IMR-90 (cell line): ENCODE results near the gene PRAC2. TPM values are rescaled to one million over a fixed set of nuclear protein-coding genes. Genes with fewer than 3 reads are reported as not detected.

Source experiments
- ATAC-seq: fragments of 200-7000 bp; cut with Tn5 transposase; 2 replicates; pipeline ENCODE4 v1.9.1; 2020; ENCODE audit warnings: low read depth, mild to moderate bottlenecking, moderate library complexity
- BruUV-seq: library from RNA; stranded (reverse); fragments of 400-500 nt; replicated peaks from 2 replicates; lab custom pipeline; 2021; lab: Mats Ljungman, UMichigan
- CTCF ChIA-PET: fragments of 300-600 bp; formaldehyde crosslinking; extraction: SDS; loops from one replicate; lab custom pipeline; 2021; ENCODE audit warnings: antibody characterized with exemption; lab: Yijun Ruan, JAX
- POLR2A ChIA-PET: fragments of 300-600 bp; sonication (Branson Sonifier 250); formaldehyde crosslinking; loops from one replicate; lab custom pipeline; 2022; ENCODE audit warnings: antibody characterized with exemption; ENCODE audit not compliant: unreplicated experiment; lab: Charles Lee
- DNase-seq: peaks from one replicate; pipeline ENCODE4 v3.0.0; 2013
- H2AFZ ChIP-seq: replicated peaks from 2 replicates; pipeline ENCODE3; 2013; ENCODE audit warnings: low read length, mild to moderate bottlenecking; ENCODE audit not compliant: poor library complexity
- H2AK5ac ChIP-seq: 2 replicates; pipeline ENCODE4 v1.6.1; 2013; ENCODE audit warnings: low read depth, low read length, inconsistent platforms
- H2AK9ac ChIP-seq: replicated peaks from 2 replicates; pipeline ENCODE3; 2013; ENCODE audit warnings: mild to moderate bottlenecking, low read depth, low read length, moderate library complexity; ENCODE audit not compliant: poor library complexity
- H2BK120ac ChIP-seq: 2 replicates; pipeline ENCODE4 v1.6.1; 2013; ENCODE audit warnings: low read depth, low read length, inconsistent platforms
- H2BK15ac ChIP-seq: 3 replicates; pipeline ENCODE4 v1.6.1; 2013; ENCODE audit warnings: low read depth, low read length, inconsistent platforms
- H2BK20ac ChIP-seq: 2 replicates; pipeline ENCODE4 v1.6.1; 2013; ENCODE audit warnings: low read depth, mild to moderate bottlenecking, inconsistent platforms, low read length, moderate library complexity
- H2BK5ac ChIP-seq: 2 replicates; pipeline ENCODE4 v1.6.1; 2013; ENCODE audit warnings: mild to moderate bottlenecking, low read depth, low read length, inconsistent platforms; ENCODE audit not compliant: poor library complexity, severe bottlenecking
- H3K14ac ChIP-seq: replicated peaks from 2 replicates; pipeline ENCODE4 v1.6.1; 2013; ENCODE audit warnings: low read depth, low read length, inconsistent platforms
- H3K18ac ChIP-seq: 2 replicates; pipeline ENCODE4 v1.6.1; 2013; ENCODE audit warnings: low read depth, low read length, control low read depth
- H3K23ac ChIP-seq: 2 replicates; pipeline ENCODE4 v1.6.1; 2013; ENCODE audit warnings: low read depth, low read length, inconsistent platforms
- H3K27ac ChIP-seq: 2 replicates; pipeline ENCODE4 v1.5.1; 2013; ENCODE audit warnings: mild to moderate bottlenecking, control low read depth, low read length; ENCODE audit not compliant: insufficient read depth
- H3K27me3 ChIP-seq: 2 replicates; pipeline ENCODE4 v1.6.1; 2013; ENCODE audit warnings: low read length; ENCODE audit not compliant: control insufficient read depth, insufficient read depth
- H3K36me3 ChIP-seq: 2 replicates; pipeline ENCODE4 v1.6.1; 2013; ENCODE audit warnings: low read length, mixed read lengths; ENCODE audit not compliant: control insufficient read depth, insufficient read depth
- H3K4ac ChIP-seq: 2 replicates; pipeline ENCODE4 v1.6.1; 2013; ENCODE audit warnings: low read depth, low read length, inconsistent platforms
- H3K4me1 ChIP-seq: 2 replicates; pipeline ENCODE4 v1.6.1; 2013; ENCODE audit warnings: low read length, mixed read lengths; ENCODE audit not compliant: control insufficient read depth, insufficient read depth
- H3K4me2 ChIP-seq: 2 replicates; pipeline ENCODE4 v1.6.1; 2013; ENCODE audit warnings: low read depth, mild to moderate bottlenecking, control low read depth, low read length, moderate library complexity
- H3K4me3 ChIP-seq: 2 replicates; pipeline ENCODE4 v1.5.1; 2013; ENCODE audit warnings: low read depth, mild to moderate bottlenecking, control low read depth, low read length, moderate library complexity; ENCODE audit not compliant: insufficient read depth
- H3K56ac ChIP-seq: 2 replicates; pipeline ENCODE4 v1.6.1; 2013; ENCODE audit warnings: low read length, inconsistent platforms; ENCODE audit not compliant: insufficient read depth; ENCODE audit errors: extremely low read depth
- H3K79me1 ChIP-seq, 2 experiments: 2 replicates each; pipeline ENCODE4 v1.6.1; 2013; ENCODE audit warnings: low read length in 2 of 2, inconsistent platforms in 1 of 2, low read depth in 1 of 2
- H3K9ac ChIP-seq: 2 replicates; pipeline ENCODE4 v1.6.1; 2013; ENCODE audit warnings: low read depth, low read length, control low read depth
- H3K9me1 ChIP-seq: 2 replicates; pipeline ENCODE4 v1.6.1; 2013; ENCODE audit warnings: low read length, inconsistent platforms; ENCODE audit not compliant: insufficient read depth
- H3K9me3 ChIP-seq: 2 replicates; pipeline ENCODE4 v1.6.1; 2013; ENCODE audit warnings: low read length; ENCODE audit not compliant: control insufficient read depth, insufficient read depth
- H4K20me1 ChIP-seq: 2 replicates; pipeline ENCODE4 v1.6.1; 2013; ENCODE audit warnings: low read length, inconsistent platforms; ENCODE audit not compliant: insufficient read depth
- H4K5ac ChIP-seq: 2 replicates; pipeline ENCODE4 v1.6.1; 2013; ENCODE audit warnings: mild to moderate bottlenecking, low read depth, low read length, control low read depth
- H4K8ac ChIP-seq, 2 experiments: 2 replicates each; pipeline ENCODE4 v1.6.1; 2013; ENCODE audit warnings: low read depth in 2 of 2, low read length in 2 of 2, control low read depth in 1 of 2, inconsistent platforms in 1 of 2
- H4K91ac ChIP-seq: 2 replicates; pipeline ENCODE4 v1.6.1; 2013; ENCODE audit warnings: low read depth, low read length, inconsistent platforms; ENCODE audit not compliant: insufficient read depth
- BHLHE40 ChIP-seq: fragments of 150-350 bp; IDR thresholded peaks from 2 replicates; pipeline ENCODE4 v1.6.1; 2016; ENCODE audit warnings: mild to moderate bottlenecking, low read depth, low read length
- CEBPB ChIP-seq: IDR thresholded peaks from 2 replicates; pipeline ENCODE4 v1.6.1; 2012; ENCODE audit warnings: low read depth, low read length, improper control_type of control experiment
- CHD1 ChIP-seq: IDR thresholded peaks from 2 replicates; pipeline ENCODE4 v1.6.1; 2012; ENCODE audit warnings: low read depth, low read length, improper control_type of control experiment
- CTCF ChIP-seq: conservative IDR thresholded peaks from 2 replicates; pipeline ENCODE4 v1.5.1; 2012; ENCODE audit warnings: mild to moderate bottlenecking, low read depth, low read length, improper control_type of control experiment
- ELK1 ChIP-seq: fragments of 150-350 bp; IDR thresholded peaks from 2 replicates; pipeline ENCODE4 v1.6.1; 2016; ENCODE audit warnings: low read depth, mild to moderate bottlenecking, low read length, moderate library complexity, borderline replicate concordance
- FOS ChIP-seq: fragments of 150-350 bp; IDR thresholded peaks from 2 replicates; pipeline ENCODE4 v1.6.1; 2016; ENCODE audit warnings: low read depth, low read length
- MAFK ChIP-seq: IDR thresholded peaks from 2 replicates; pipeline ENCODE4 v1.6.1; 2012; ENCODE audit warnings: low read depth, low read length, improper control_type of control experiment
- MAZ ChIP-seq: IDR thresholded peaks from 2 replicates; pipeline ENCODE4 v1.6.1; 2012; ENCODE audit warnings: low read depth, mild to moderate bottlenecking, low read length, improper control_type of control experiment, moderate library complexity, borderline replicate concordance
- MXI1 ChIP-seq: IDR thresholded peaks from 2 replicates; pipeline ENCODE4 v1.6.1; 2012; ENCODE audit warnings: low read depth, mild to moderate bottlenecking, low read length, moderate library complexity, borderline replicate concordance
- NFE2L2 ChIP-seq: fragments of 150-350 bp; IDR thresholded peaks from 2 replicates; pipeline ENCODE4 v1.6.1; 2016; ENCODE audit warnings: low read depth, mild to moderate bottlenecking, low read length
- POLR2A ChIP-seq: IDR thresholded peaks from 2 replicates; pipeline ENCODE4 v1.6.1; 2012; ENCODE audit warnings: mild to moderate bottlenecking, low read depth, low read length
- RAD21 ChIP-seq: IDR thresholded peaks from 2 replicates; pipeline ENCODE4 v1.6.1; 2012; ENCODE audit warnings: low read length, improper control_type of control experiment
- RCOR1 ChIP-seq: IDR thresholded peaks from 2 replicates; pipeline ENCODE4 v1.6.1; 2012; ENCODE audit warnings: mild to moderate bottlenecking, low read length, improper control_type of control experiment; ENCODE audit not compliant: insufficient replicate concordance
- RFX5 ChIP-seq: IDR thresholded peaks from 2 replicates; pipeline ENCODE4 v1.8.0; 2012; ENCODE audit warnings: low read depth, mild to moderate bottlenecking, low read length, moderate library complexity
- SMC3 ChIP-seq: fragments of 150-350 bp; IDR thresholded peaks from 2 replicates; pipeline ENCODE4 v1.6.1; 2016; ENCODE audit warnings: low read depth, mild to moderate bottlenecking, antibody characterized with exemption, low read length, moderate library complexity
- USF2 ChIP-seq: fragments of 150-350 bp; IDR thresholded peaks from 2 replicates; pipeline ENCODE4 v1.6.1; 2017; ENCODE audit warnings: mild to moderate bottlenecking, antibody characterized with exemption, low read length, low read depth
- WGBS, 2 experiments: methylation state at CpG; one replicate each; pipeline versions ENCODE4 v1.1.5 to v1.1.7; 2013; ENCODE audit warnings: missing lambda C conversion rate in 2 of 2; ENCODE audit not compliant: insufficient read length in 1 of 2; ENCODE audit errors: extremely low coverage in 2 of 2; 5-methylcytosine and 5-hydroxymethylcytosine counted together
- dilution Hi-C: fragments of 300-500 bp; cut with HindIII; formaldehyde crosslinking; loops from one replicate; pipeline ENCODE4 v1.14.3; 2018; ENCODE audit warnings: low sequenced_read_pairs; ENCODE audit not compliant: unreplicated experiment
- in situ Hi-C: fragments of 300-500 bp; cut with MboI; formaldehyde crosslinking; loops from 3 replicates; pipeline ENCODE4 v1.14.3; 2019; ENCODE audit warnings: low sequenced_read_pairs, inconsistent platforms, mixed read lengths
- intact Hi-C: fragments of 100-400 bp; cut with micrococcal nuclease; formaldehyde crosslinking; loops from 2 replicates; pipeline ENCODE4 v1.10.0; 2022
- polyA plus RNA-seq, 3 experiments: library from polyadenylated mRNA; depleted of rRNA; stranded (reverse); fragments of >200 nt; gene quantifications; 2 replicates each; pipeline ENCODE4 v1.2.3, GENCODE V29; 2012; ENCODE audit warnings: low replicate concordance in 1 of 3
- total RNA-seq: library from RNA; depleted of rRNA; stranded (reverse); fragments of >200 nt; gene quantifications from 2 replicates; pipeline ENCODE4 v1.2.3, GENCODE V29; 2012

PRAC2 gene
- total and polyA plus RNA-seq, 2 of the 4 experiments (the other 2 are of a cell fraction): not detected

- Histone ChIP-seq H4K20me1 (no peaks in the 10 kb centered on the region), H3K4me1 (no peaks in the 10 kb centered on the region), H2BK20ac (no peak overlapping the region), H3K9me3 (no peaks in the 10 kb centered on the region), H3K9me1 (no peaks in the 10 kb centered on the region), H3K9ac (no peak overlapping the region), H2AFZ (no peak overlapping the region), H4K91ac (no peak overlapping the region), H3K36me3 (no peaks in the 10 kb centered on the region), H3K27me3 (peaks cover 62% of the 10 kb centered on the region), H3K18ac (no peak overlapping the region), H3K14ac (no peak overlapping the region), H4K8ac (no peak overlapping the region), H2AK9ac (no peak overlapping the region), H3K4me2 (no peak overlapping the region), H2AK5ac (no peak overlapping the region), H3K27ac (no peak overlapping the region), H2BK15ac (no peak overlapping the region), H3K23ac (no peak overlapping the region), H3K4me3 (no peak overlapping the region), H3K4ac (no peak overlapping the region), H2BK5ac (no peak overlapping the region), H3K79me1 (no peaks in the 10 kb centered on the region), H2BK120ac (no peak overlapping the region), H4K5ac (no peak overlapping the region), H3K56ac (no peak overlapping the region)
- TF ChIP-seq MAFK (no peak), CEBPB (no peak), RAD21 (no peak), BHLHE40 (no peak), RCOR1 (no peak), CTCF (no peak), ELK1 (no peak), NFE2L2 (no peak), MAZ (no peak), FOS (no peak), USF2 (no peak), POLR2A (no peak), CHD1 (no peak), MXI1 (no peak), RFX5 (no peak), SMC3 (no peak)
- no peak for ATAC-seq
- POLR2A ChIA-PET: no interaction called here
- BruUV-seq: no TSS peak
- DNase-seq: no peak
- 26% methylated on average over 3 of the region's 4 CpGs; no CpG with 5 or more reads in 1 of the 2 experiments for WGBS, 2 experiments
- CTCF ChIA-PET: no interaction called here
- intact Hi-C loops: no loop called here
- dilution Hi-C loops: no loop called here
- in situ Hi-C loops: no loop called here
Measured at GRCh38 chr17:48711128-48711527, 11.9 kb upstream of the PRAC2 start.
